Kidney glomerular epithelial cell (primary cell): Measurements from ENCODE around the gene RGMB.
"Not testable (repeated sequence)": the region's sequence is repeated elsewhere in the genome, so short reads cannot be mapped to it uniquely, and the experiment has no call there.

Experiments
- DNase-seq: peaks from one replicate; lab custom pipeline; 2025; lab: John Stamatoyannopoulos, UW

The RGMB gene, protein sequence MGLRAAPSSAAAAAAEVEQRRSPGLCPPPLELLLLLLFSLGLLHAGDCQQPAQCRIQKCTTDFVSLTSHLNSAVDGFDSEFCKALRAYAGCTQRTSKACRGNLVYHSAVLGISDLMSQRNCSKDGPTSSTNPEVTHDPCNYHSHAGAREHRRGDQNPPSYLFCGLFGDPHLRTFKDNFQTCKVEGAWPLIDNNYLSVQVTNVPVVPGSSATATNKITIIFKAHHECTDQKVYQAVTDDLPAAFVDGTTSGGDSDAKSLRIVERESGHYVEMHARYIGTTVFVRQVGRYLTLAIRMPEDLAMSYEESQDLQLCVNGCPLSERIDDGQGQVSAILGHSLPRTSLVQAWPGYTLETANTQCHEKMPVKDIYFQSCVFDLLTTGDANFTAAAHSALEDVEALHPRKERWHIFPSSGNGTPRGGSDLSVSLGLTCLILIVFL

DNA sequence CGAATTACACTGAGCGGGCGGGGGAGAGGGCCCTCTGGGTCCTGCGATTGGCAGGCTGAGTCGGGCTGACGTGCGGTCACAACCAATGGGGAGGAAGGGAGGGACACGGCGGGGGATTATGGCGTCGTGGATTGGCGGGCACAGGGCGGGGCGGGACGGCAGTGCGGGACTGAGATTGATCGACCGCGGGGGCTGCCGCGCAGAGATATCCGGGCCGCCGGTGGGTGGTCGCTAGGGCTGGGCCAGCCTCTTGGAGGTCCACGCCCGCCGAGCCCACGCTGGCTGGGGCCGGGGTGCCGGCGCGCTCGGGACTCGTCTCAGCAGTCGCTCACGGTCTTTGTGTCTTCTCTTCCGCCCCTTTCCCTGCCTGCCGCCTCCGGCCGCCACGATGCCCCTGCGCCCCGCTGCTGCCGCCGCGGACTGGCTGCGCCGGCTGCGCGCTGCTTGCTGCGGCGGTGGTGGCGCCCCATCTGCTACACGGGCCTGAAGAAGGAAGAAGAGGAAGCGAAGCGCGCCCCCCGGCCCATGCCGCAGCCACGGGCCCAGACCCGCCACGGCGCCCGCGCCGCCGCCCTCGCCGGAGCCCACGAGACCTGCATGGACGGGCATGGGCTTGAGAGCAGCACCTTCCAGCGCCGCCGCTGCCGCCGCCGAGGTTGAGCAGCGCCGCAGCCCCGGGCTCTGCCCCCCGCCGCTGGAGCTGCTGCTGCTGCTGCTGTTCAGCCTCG, at the start of gene RGMB:
Gene RGMB (plus strand): TSS at position 200 of the 728 bp plus-strand sequence. CDS start 408 bp downstream, at position 608.
- peak; percentile 97 for DNase-seq

GRCh38 chr5:98726258-98726657, 47.2 kb upstream of the RGMB start:
- no peak for DNase-seq

GRCh38 chr5:98727686-98728085, 45.8 kb upstream of the RGMB start:
- no peak for DNase-seq

DNA sequence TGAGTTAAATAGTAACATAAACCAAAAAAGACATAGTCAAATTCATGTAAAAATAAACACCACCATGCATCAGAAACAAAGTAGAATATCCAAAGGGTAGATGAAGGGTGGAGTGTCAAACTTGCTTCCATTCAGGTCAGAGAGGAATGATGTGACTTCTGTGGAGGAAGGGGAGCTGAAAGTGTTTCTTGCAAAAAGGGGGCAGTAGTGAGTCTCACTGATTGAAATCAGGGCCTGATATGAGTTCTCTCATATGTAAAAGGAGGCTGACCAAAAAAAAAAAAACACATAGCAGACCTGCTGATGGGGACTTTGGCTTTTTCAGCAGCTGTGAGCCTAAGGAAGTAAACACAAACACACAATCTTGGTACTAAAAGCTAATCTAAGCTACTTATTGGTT, 38.8 kb upstream of the RGMB start:
- no peak for DNase-seq

- no peak for DNase-seq
These were observed 37.5 kb upstream of the RGMB start for GRCh38 chr5:98735806-98736507.

- DNase-seq, result no peak
These were observed 36.7 kb upstream of the RGMB start for GRCh38 chr5:98736753-98737152.

GRCh38 chr5:98737441-98737840, 36.0 kb upstream of the RGMB start:
- DNase-seq, result not testable (repeated sequence)

GRCh38 chr5:98738481-98739149, 34.8 kb upstream of the RGMB start:
- DNase-seq, result not testable (repeated sequence)

- DNase-seq, result no peak
These were observed 31.5 kb upstream of the RGMB start for GRCh38 chr5:98741926-98742325.

DNA sequence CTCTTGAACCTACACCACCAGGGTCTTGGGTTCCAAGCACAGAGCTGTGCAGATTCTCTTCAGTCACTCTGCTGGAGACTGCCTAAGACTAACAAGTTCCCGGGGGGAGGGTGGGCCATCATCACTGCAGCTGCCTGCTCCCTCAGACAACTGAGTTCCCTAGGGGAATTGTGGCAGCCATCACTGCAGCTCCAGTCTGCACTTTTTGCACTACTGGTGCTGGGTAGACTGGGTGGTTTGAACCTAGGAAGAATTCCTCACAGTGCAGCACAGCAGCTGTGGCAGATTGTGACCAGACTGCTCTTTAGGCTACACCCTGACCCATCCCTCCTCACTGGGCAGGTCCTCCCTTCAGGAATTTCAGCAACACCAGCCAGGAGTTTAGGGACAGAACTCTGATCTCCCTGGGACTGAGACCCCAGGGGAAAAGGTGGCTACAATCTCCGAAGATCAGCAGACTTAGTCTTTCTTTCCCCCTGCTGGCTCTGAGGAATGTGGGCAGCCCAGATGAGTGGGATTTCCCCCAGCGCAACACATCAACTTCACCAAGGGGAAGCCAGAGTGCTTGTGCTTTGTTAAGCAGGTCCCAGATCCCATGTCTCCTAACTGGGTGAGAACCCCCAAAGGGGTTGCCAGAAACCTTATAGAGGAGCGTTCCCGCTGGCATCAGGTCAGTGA, 30.9 kb upstream of the RGMB start:
- no peak for DNase-seq

DNA sequence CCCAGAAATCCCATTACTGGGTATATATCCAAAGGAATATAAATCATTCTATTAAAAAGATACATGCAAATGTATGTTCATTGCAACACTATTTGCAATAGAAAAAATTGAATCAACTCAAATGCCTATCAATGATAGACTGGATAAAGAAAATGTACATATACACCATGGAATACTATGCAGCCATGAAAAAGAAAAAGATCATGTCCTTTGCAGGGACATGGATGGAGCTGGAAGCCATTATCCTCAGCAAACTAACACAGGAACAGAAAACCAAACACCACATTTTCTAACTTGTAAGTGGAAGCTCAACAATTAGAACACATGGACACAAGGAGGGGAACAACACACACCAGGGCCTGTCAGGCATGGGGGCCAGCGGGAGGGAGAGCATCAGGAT, 25.2 kb upstream of the RGMB start:
- DNase-seq, result not testable (repeated sequence)

- DNase-seq, result no peak
These were observed 24.4 kb upstream of the RGMB start for GRCh38 chr5:98749046-98749445.

DNA sequence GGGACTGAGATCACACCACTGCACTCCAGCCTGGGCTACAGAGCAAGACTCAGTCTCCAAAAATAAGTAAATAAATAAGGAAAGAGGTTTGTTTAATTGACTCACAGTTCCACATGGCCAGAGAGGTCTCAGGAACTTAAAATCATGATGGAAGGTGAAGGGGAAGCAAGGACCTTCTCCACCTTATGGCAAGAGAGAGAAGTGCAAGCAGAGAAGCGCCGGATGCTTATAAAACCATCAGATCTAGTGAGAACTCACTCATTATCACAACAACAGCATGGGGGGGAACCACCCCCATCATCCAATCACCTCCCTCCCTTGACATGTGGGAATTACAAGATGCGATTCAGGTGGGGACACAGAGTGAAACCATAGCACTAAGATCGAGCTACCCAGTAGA, 22.8 kb upstream of the RGMB start:
- DNase-seq, result no peak

DNA sequence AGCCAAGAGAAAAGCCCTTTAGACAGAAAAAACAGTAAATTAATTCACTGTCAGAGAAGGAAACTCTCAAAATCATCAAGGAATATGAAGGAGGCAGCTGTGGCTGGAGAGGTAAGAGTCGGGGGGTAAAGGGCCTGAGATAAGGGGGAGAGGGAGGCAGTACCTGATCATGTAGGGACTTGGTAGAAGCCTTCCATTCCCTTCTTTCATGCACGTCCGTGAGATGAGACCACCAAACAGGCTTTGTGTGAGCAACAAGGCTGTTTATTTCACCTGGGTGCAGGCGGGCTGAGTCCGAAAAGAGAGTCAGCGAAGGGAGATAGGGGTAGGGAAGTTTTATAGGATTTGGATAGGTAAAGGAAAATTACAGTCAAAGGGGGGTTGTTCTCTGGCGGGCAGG, 21.1 kb upstream of the RGMB start:
- not testable (repeated sequence) for DNase-seq

GRCh38 chr5:98752801-98753200, 20.7 kb upstream of the RGMB start:
- not testable (repeated sequence) for DNase-seq

DNA sequence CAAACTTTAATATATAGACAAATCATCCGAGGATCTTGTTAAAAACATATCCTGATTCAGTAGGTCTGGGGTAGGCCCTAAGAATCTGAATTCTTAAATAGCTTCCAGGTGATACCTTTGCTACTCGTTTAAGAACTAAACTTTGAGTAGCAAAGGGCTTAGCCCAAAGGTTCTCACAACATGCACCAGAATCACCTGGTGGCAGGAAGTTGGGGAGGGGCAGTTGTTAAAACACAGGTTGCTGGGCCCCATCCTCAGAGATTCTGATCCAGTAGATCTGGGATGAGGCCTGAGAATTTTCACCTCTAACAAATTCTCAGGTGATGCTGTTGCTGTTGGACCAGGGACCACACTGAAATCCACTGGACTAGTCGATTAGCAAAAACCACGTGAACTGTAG, 20.0 kb upstream of the RGMB start:
- no peak for DNase-seq

DNA sequence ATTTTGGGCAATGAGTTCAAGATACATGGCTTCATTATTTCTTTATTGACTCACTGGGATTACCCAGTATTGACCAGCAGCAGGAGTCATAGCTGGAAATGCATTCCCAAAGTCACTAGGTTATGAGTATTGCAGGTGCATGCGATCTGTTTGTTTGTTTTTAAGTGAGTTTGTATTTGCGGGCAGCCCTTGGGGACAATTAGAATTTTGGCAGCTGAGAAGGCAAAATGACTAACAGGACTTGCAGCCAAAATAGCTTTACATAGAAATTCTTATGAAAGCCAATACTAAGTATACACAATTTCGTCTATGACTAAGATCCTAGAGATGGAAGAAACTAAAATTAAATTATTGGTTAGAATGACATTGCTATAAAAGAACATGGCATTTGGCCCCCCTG, 18.1 kb upstream of the RGMB start:
- no peak for DNase-seq

GRCh38 chr5:98757978-98758377, 15.5 kb upstream of the RGMB start:
- DNase-seq, result no peak

DNA sequence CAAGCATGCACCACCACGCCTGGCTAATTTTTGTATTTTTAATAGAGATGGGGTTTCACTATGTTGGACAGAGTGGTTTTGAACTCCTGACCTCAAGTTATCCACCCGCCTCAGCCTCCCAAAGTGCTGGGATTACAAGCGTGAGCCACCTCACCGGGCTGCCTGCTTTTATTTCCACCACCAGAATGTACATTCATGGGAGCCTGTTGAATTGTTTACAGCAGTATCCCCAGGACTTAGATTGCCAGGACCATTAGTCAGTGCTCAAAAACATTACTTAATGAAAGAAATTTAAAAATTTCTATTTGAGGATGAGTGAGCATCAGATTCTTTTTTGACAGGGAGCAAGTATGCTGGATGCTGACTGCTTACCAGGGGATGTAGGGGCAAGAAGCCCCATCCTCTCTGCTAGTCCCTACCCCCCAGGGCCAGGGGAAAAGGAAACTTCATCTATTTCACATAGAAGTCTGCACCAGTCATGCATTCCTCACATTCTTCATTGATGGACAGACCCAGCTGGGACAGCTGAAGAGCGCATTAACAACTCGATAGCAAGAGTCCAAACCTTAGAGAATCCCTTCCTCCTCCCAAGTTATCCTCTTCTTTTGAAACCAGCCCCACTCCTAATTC, 10.3 kb upstream of the RGMB start:
- DNase-seq, result peak; percentile 39

- DNase-seq, result no peak
These were observed 7.6 kb upstream of the RGMB start for GRCh38 chr5:98765815-98766214.

DNA sequence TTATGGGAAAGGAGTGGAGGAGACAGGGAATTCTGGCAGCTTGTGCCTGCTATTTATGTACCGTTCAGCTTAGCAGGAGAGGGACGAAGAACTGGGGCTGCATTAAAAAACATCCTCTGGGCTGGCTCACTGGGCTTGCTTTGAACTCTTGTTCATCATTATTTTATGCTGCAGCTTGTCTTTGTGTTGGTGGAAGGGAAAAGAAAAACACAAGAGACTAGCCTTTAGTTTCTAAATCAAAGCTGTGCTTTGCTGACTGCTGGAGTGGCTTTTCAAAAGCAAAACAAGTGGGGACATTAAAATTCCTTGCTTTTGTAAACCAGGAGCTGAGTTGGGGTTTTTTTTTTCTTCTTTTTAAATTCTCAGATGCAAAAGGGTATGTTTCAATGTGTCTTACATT, 5.9 kb upstream of the RGMB start:
- no peak for DNase-seq
